NCI-H82 (cell line): Measurements from ENCODE around the gene TRAF3.

ENCODE experiments used
- DNase-seq: peaks from one replicate; lab custom pipeline; 2025; lab: John Stamatoyannopoulos, UW

The TRAF3 gene

DNA sequence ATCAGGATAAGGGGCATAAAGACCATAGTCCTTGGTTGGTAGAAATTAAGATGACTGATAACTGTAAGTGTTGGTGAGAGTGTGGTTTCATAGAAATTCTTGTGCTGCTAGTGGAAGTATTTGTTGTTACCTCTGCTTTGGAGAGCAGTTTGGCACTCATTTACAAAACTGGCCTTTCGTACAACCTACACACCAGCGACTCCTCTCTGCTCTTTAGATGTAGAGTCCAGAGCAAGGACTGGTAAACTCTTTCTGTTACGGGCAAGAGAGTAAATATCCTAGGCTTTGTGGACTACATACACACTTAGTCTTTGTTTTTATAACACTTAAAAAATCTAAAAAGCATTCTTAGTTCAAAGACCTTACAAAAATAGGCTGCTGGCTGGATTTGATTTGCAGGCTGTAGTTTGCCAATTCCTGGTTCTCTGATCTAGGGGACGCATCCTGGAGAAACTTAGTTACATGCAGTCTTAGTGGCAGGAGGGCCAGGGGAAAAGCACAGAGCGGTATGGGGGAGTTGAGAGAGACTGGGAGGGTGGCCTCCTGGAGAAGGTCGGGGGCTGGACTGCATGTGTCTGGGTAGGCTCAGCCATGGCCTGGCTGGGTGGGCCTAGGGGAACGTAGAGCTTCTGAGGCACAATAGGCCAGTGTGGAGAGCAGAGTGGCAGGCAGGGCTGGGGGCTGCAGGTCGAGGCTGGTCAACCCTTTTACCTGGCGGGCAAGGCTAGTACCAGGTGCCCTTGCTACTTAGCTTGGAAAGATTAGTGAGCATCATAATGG, 89.9 kb downstream of the TRAF3 start:
- no peak for DNase-seq

DNA sequence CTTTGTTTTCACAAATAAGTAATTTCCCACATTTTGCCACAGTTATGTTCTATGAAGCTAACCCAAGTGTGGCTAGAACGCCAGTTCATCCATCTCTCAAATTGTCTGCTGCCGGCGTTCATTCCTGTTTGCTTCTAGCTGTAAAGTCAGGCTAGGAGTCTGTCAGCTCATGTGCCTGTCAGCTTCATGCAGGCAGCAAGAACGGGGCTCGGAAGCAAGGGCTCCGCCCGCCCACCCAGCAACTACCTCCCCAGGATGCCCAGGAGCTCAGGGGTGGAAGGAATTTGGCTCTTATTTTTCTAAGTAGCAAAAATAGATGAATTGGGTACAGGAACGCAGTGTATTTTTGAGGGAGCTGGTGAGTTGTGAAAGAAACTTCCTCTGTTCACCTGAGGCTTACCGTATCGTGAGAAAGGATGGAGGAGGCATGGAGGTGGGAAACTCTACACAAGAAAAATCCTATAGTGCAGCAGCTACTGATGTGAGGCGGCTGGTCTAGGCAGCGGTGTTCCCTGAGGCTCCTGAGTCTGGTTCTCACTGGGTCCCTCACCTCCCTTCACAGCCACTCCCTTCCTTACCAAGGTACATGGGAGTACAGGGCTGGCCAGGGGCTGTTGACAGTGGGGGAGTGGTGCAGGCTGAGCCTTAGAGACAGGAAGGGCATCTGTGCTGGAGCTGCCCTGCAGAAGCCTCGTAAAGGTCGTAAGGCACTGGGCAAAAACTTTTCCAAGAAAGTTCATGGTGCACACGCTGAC, 90.8 kb downstream of the TRAF3 start:
- no peak for DNase-seq

GRCh38 chr14:102868956-102869547, 91.8 kb downstream of the TRAF3 start:
- DNase-seq: no peak

DNA sequence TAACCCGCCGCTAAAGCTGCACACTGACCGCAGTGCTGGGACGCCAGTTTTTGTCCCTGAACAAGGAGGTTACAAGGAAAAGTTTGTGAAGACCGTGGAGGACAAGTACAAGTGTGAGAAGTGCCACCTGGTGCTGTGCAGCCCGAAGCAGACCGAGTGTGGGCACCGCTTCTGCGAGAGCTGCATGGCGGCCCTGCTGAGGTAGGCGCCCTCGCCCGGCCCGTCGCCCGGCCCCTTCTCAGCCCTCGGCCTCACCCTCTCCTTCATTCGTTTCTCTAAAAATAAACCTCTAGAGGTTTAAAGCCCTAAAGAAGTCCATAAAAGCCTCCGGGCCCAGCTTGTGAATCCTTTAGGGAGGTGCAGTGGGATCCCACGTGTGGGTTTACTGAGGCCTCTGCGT, 93.0 kb downstream of the TRAF3 start:
- DNase-seq: no peak

- DNase-seq: no peak
These were observed 94.0 kb downstream of the TRAF3 start for GRCh38 chr14:102870994-102871831.

GRCh38 chr14:102872020-102872419, 94.8 kb downstream of the TRAF3 start:
- DNase-seq: no peak

GRCh38 chr14:102873131-102873530, 95.9 kb downstream of the TRAF3 start:
- DNase-seq: no peak

GRCh38 chr14:102873546-102874061, 96.4 kb downstream of the TRAF3 start:
- no peak for DNase-seq

- DNase-seq: no peak
These were observed 98.4 kb downstream of the TRAF3 start for GRCh38 chr14:102875652-102876051.

DNA sequence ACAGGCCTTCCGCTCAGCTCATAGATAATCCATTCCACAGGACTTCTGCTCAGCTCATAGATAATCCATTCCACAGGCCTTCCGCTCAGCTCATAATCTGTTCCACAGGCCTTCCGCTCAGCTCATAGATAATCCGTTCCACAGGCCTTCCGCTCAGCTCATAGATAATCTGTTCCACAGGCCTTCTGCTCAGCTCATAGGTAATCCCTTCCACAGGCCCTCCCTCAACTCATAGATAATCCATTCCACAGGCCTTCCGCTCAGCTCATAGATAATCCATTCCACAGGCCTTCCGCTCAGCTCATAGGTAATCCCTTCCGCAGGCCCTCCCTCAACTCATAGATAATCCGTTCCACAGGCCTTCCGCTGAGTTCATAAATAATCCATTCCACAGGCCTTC, 100.3 kb downstream of the TRAF3 start:
- peak; percentile 78 for DNase-seq

DNA sequence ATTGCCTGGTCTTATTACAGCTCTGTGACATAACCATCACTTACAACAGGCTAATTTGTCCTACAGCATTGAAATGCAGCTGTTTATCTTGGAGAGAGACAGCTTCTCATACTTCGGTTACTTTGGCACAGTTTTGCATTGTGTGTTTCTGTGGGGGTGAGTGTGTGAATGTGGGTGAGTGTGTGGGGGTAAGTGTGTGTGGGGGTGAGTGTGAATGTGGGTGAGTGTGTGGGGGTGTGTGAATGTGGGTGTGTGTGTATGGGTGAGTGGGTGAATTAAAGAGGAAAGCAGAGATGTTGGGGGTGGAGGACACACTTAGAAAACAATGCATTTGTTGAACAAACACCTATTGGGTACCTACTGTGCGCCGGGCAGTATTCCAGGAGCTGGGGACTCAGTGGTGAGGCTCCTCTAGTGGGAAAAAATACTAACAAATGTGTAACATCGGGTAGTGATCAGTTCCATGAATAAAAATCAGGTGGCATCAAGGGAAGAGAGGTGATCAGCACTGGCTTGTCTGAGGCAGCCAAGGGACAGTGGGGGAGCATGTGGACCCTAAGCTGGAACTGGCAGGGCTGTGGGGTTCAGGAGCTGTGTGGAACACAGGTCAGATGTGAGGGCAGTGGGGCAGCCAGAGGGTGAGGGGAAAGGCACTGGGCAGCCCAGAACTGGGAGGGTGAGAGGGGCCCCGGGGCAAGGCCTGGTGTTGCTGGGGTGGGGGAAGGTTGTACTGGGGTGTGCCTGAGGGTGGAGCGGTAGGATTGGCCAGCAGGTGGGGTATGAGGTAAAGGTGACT, 101.1 kb downstream of the TRAF3 start:
- DNase-seq: no peak

GRCh38 chr14:102878970-102879460, 101.8 kb downstream of the TRAF3 start:
- DNase-seq: no peak

GRCh38 chr14:102882226-102882906, 105.1 kb downstream of the TRAF3 start:
- no peak for DNase-seq

- DNase-seq: no peak
These were observed 105.9 kb downstream of the TRAF3 start for GRCh38 chr14:102883089-102883541.

DNA sequence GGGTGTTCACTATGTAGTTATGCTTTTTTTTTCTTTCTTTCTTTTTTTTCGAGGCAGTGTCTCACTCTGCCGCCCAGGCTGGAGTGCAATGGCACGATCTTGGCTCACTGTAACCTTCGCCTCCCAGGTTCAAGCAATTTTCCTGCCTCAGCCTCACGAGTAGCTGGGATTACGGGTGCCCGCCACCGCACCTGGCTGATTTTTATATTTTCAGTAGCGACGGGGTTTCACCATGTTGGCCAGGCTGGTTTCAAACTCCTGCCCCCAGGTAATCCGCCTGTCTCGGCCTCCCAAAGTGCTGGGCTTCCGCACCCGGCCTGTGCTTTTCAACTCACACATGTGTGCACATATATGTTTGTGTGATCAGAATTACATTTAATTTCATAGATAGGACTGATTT, 106.3 kb downstream of the TRAF3 start:
- DNase-seq: no peak

DNA sequence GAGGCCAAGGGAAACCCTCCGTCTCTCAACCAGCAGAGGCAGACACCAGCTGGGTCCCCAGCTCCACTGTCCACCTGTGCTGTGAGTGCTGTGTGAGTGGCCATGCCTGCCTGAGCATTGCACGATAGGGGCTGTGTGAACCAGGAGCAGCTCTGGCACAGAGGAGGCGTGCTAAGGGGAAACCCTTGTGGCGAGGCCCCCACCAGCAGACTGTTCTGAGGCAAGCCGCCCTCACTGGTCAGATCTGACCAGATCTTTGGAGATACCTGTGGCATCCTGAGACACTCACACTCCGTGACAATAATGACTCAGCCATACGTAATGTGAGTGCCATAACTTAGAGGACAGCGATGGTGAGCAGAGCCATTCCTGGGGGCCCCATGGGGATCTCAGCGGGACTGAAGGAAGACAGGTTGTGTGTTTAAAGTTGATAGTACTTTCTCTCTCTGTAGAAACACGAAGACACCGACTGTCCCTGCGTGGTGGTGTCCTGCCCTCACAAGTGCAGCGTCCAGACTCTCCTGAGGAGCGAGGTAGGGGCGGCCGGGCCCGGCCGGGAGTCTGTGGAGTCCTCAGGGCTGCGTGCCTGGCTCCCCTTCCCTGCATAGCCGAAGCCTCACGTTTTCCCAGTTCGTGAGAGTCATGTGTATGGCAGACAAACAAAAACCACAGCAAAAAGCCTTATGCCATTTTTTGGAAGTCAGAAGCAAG, 108.6 kb downstream of the TRAF3 start:
- DNase-seq: no peak

DNA sequence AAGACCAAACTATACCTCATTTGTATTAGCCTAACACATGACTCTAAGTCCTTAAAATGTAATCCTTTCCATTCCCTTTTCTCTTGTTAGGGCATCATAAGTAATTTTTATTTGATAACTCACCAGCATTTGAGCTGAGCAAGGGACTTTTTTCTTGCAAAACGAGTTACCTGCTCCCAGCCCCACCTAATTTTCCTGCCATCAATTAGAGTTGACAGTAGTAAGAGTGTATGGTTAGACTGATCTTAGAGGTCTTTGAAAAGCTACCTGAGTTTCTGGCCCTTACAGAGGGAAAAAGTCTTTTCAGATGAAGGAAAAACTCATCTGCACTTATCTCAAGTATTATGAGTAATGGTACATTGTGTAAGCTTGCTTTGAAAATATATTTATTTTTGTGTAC, 111.5 kb downstream of the TRAF3 start:
- DNase-seq: no peak

DNA sequence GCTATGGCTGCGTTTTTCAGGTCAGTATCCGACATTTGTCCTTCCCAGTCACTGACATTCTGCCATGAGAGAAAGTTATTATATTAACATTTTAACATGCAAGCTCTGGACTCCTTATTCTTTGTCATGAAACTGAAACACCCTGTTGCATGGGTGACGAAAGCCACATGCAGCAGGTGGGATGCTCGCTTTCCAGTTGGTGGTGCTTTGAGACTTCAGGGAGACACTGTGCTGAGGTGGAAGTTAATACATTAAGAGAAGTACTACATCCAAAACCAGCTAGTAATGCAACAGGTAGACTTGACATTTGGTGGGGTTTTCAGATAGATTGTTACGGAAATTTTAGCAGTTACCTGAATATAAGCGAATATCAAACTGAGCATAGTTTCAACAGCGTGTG, 112.4 kb downstream of the TRAF3 start:
- DNase-seq: no peak

DNA sequence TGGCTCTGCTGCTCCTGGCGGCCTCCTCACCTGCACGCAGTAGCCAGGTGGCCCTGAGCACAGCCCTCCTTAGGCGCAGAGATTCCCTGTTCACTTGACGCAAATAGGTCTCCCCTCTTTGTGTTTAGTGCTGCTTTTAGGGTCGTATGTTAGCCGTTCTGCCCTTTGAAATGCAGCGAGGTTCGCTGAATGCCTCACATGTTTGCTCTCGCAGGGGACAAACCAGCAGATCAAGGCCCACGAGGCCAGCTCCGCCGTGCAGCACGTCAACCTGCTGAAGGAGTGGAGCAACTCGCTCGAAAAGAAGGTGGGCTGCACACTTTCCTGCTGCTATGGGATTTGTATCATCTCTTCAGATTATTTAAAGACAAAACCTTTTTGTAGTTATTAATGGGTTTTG, 113.9 kb downstream of the TRAF3 start:
- DNase-seq: no peak

DNA sequence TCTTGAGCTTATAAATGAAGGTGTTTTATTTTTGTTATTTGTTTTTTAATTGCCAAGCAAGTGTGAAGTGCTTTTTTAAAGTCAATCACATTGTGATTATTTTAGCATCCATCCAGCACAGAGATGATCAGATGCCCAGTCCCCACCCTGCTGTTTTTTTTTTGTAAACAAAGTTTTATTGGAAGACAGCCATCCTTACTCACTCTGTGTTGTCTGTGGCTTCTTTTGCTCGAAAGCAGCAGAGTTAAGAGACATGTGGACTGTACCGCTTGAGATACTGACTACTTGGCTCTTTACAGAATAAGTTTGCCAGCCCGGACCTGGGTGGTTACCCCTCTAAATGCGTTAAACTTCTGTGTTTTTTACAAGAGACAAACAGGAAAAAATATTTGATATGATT, 114.3 kb downstream of the TRAF3 start:
- no peak for DNase-seq
